HUES64 (cell line): ENCODE data around the gene VPS16.
"Not testable (repeated sequence)": the region's sequence is repeated elsewhere in the genome, so short reads cannot be mapped to it uniquely, and the experiment has no call there.

ENCODE experiments used
- H3K27ac ChIP-seq: 2 replicates; pipeline ENCODE4 v1.7.0; 2013; ENCODE audit warnings: low read depth, low read length, inconsistent platforms
- H3K27me3 ChIP-seq: 2 replicates; pipeline ENCODE4 v1.6.1; 2013; ENCODE audit warnings: mild to moderate bottlenecking, low read length; ENCODE audit not compliant: insufficient read depth
- H3K36me3 ChIP-seq: 2 replicates; pipeline ENCODE4 v1.6.1; 2013; ENCODE audit warnings: mild to moderate bottlenecking, low read length; ENCODE audit not compliant: insufficient read depth
- H3K4me1 ChIP-seq: 2 replicates; pipeline ENCODE4 v1.6.1; 2013; ENCODE audit warnings: mild to moderate bottlenecking, low read length, moderate library complexity; ENCODE audit not compliant: insufficient read depth
- H3K4me3 ChIP-seq: 2 replicates; pipeline ENCODE4 v1.5.1; 2013; ENCODE audit warnings: mild to moderate bottlenecking, low read length, moderate library complexity
- H3K9ac ChIP-seq: 2 replicates; pipeline ENCODE4 v1.6.1; 2013; ENCODE audit warnings: mild to moderate bottlenecking, low read depth, low read length
- H3K9me3 ChIP-seq: 2 replicates; pipeline ENCODE4 v1.6.1; 2013; ENCODE audit warnings: low read depth, low read length; ENCODE audit not compliant: insufficient read depth
- WGBS: fragments of 150-250, 120-280 bp; methylation state at CpG from one replicate; pipeline ENCODE4 v1.1.7; 2013; ENCODE audit warnings: missing lambda C conversion rate; 5-methylcytosine and 5-hydroxymethylcytosine counted together

Gene VPS16

DNA sequence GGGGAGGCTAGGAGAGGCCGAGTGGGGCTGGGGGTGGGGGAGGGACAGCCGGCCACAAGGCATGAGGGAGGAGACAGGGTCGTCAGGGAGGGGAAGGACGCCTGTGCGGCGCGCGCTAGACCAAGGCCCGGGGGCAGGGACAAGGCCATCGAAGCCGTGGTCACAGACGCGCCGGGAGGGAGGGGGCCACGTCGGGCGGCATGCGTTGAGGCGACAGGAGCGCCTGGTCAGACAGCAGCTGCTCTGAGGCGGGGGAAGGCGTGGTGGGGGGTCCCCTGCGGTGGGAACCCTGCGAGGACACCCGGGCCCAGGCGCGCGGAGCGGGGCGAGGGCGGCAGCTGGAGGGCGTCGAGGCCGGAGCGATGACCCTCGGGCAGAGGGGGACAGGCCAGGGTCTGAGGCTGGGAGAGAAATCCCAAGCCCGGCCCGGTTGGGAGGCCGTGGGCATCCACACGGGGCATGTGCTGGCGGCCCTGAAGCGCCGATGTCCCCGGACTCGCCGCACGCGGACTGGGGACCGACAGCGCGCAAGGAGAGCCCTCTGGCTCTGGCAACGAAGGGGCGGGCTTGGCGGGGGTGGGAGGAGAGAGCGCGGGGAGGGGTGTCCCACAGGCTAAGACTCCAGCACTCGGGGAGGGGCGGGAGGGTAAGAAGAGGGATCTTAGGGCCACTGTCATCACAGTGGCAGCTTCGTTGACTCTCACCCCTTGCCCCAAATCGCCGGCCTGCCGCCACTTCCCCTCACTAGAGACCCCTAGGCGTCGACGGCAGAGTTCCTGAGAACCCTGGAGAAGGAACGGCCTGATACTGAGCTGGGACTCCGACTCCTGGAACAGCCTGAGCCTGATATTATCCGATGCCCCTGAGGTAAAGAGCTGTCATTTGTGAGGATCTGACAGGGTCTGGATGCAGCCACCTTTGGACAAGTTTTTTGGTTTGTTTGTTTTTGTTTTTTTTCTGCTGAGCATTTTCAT lies 19.4 kb upstream of the VPS16 start:
- Histone ChIP-seq H3K36me3 (no peaks in the 10 kb centered on the region), H3K9ac (no peak overlapping the region), H3K27me3 (peaks cover 47% of the 10 kb centered on the region), H3K4me1 (peaks cover 9% of the 10 kb centered on the region), H3K4me3 (peak overlapping the region; percentile 23), H3K27ac (no peak overlapping the region), H3K9me3 (no peaks in the 10 kb centered on the region)
- 11% methylated on average over 68 of the region's 68 CpGs for WGBS

DNA sequence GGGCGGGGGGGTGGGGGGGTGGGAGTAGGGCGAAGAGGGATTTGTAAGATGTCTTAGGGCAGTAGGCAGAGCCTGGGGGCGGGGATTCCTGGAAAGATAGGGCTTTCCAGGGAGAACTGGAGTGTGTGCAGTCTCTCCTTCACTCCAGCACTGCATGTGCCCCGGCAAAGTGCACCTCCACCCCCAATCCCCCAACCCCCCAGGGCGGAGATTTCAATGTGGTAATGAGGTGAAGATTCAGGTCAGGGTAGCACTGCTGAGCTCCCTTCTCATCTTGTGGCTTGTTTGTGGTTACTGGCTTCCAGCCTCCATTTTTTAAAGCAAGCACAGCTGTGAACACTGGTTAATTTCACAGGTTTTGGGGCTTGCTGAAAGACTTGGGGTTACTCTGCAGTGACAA lies 18.5 kb upstream of the VPS16 start:
- H3K36me3 ChIP-seq = no peaks in the 10 kb centered on the region
- no peaks in the 10 kb centered on the region for H3K9me3 ChIP-seq
- peaks cover 55% of the 10 kb centered on the region for H3K27me3 ChIP-seq
- H3K9ac ChIP-seq = no peak overlapping the region
- H3K27ac ChIP-seq = no peak overlapping the region
- H3K4me1 ChIP-seq = peaks cover 9% of the 10 kb centered on the region
- WGBS = 16% methylated on average over 3 of the region's 5 CpGs
- no peak overlapping the region for H3K4me3 ChIP-seq

DNA sequence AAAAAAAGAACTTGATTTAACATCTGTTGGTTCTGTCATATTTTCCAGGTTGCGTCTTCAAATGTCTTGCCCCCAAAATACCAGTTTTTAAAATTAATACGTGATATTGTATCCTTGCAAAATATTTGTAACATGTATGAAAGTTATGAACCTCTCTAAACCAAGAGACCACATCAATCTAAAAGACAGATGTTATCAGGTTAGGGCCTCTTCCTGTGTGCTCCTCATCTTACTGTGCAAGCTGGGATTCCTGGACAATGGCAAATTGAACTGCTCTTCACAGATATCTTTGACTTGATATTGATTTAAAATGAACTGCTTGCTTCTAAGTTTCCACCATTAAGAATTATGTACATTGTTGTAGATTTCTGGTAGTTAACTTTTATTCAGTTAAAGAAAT lies 14.8 kb upstream of the VPS16 start:
- H3K4me3 ChIP-seq = no peak overlapping the region
- no peak overlapping the region for H3K27ac ChIP-seq
- WGBS = no CpG with 5 or more reads among the region's 2 CpGs
- no peaks in the 10 kb centered on the region for H3K9me3 ChIP-seq
- H3K27me3 ChIP-seq = peaks cover 50% of the 10 kb centered on the region
- no peak overlapping the region for H3K9ac ChIP-seq
- no peaks in the 10 kb centered on the region for H3K4me1 ChIP-seq
- no peaks in the 10 kb centered on the region for H3K36me3 ChIP-seq

DNA sequence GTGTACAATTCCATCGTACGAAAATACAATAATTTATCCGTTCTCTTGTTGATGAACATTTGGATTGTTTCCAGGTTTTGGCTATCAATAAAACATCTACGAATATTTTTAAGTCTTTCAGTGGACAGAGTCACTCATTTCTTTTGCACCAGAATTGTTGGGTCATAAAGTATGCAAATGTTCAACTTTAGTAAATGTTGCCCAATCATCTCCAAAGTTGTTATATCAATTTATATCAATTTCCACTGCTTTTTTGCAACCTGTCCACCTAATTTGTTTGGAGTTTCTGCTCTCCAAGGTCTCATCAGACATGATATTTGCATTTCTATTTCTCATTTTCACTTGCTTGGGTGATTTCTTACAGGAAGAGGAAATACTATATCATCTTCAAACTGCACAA lies 13.9 kb upstream of the VPS16 start:
- Histone ChIP-seq H3K27ac (no peak overlapping the region), H3K9me3 (no peaks in the 10 kb centered on the region), H3K36me3 (no peaks in the 10 kb centered on the region), H3K4me3 (no peak overlapping the region), H3K27me3 (peaks cover 41% of the 10 kb centered on the region), H3K9ac (no peak overlapping the region), H3K4me1 (no peaks in the 10 kb centered on the region)
- WGBS = 96% methylated on average over 4 of the region's 4 CpGs

DNA sequence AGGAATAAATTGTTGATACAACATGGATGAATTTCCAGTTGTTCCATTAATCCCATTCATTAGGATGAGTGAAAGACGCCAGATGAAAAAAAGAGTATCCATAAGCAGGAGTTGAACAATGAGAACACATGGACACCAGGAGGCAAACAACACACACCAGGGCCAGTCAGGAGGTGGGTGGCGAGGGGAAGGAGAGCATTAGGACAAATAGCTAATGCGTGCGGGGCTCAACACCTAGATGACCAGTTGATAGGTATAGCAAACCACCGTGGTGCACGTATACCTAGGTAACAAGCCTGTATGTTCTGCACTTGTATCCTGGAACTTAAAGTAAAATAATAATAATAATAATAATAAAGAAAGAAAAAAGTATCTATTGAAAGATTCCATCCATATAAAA lies 11.2 kb upstream of the VPS16 start:
- Histone ChIP-seq H3K36me3 (no peaks in the 10 kb centered on the region), H3K27ac (no peak overlapping the region), H3K27me3 (peaks cover 34% of the 10 kb centered on the region), H3K4me1 (no peaks in the 10 kb centered on the region), H3K4me3 (no peak overlapping the region), H3K9me3 (no peaks in the 10 kb centered on the region), H3K9ac (no peak overlapping the region)
- 80% methylated on average over 6 of the region's 6 CpGs for WGBS

DNA sequence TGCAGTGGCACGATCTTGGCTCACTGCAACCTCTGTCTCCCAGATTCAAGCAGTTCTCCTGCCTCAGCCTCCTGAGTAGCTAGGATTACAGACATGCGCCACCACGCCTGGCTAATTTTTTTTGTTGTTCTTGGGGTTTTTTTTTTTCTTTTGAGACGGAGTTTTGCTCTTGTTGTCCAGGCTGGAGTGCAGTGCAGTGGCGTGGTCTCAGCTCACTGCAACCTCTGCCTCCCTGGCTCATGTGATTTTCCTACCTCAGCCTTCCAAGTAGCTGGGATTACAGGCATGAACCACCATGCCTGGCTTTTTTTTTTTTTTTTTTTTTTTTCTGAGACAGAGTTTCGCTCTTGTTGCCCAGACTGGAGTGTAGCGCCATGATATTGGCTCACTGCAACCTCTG lies 9.3 kb upstream of the VPS16 start:
- H3K9me3 ChIP-seq, H3K27ac ChIP-seq, H3K4me3 ChIP-seq, H3K4me1 ChIP-seq, H3K9ac ChIP-seq, H3K36me3 ChIP-seq: not testable (repeated sequence)
- 92% methylated on average over 5 of the region's 7 CpGs for WGBS
- peaks cover 27% of the 10 kb centered on the region for H3K27me3 ChIP-seq

DNA sequence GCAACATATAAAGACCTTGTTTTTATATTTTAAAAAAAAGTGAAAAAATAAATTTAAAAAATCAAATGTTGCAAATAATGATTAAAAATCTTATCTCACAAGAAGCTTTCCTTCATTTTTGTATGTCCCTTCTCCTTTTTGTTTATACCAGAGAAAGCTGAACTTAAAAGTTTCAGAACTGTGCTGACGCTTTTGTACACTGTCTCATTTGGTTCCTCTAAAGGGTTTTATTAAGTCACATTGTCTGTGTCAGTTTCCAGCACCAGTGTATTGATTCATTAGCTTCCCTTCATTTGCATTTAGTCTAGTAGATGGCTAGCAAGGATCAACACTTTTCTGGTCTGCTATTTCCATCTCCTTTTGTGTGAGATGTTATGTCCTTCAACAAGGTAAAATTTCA lies 6.8 kb upstream of the VPS16 start:
- 88% methylated on average over 1 of the region's 1 CpG for WGBS
- Histone ChIP-seq H3K27me3 (peaks cover 7% of the 10 kb centered on the region; the same call in 1 of the 2 replicates), H3K9me3 (no peaks in the 10 kb centered on the region), H3K36me3 (peaks cover 6% of the 10 kb centered on the region; the same call in 1 of the 2 replicates), H3K9ac (no peak overlapping the region), H3K27ac (no peak overlapping the region), H3K4me1 (no peaks in the 10 kb centered on the region), H3K4me3 (no peak overlapping the region)

DNA sequence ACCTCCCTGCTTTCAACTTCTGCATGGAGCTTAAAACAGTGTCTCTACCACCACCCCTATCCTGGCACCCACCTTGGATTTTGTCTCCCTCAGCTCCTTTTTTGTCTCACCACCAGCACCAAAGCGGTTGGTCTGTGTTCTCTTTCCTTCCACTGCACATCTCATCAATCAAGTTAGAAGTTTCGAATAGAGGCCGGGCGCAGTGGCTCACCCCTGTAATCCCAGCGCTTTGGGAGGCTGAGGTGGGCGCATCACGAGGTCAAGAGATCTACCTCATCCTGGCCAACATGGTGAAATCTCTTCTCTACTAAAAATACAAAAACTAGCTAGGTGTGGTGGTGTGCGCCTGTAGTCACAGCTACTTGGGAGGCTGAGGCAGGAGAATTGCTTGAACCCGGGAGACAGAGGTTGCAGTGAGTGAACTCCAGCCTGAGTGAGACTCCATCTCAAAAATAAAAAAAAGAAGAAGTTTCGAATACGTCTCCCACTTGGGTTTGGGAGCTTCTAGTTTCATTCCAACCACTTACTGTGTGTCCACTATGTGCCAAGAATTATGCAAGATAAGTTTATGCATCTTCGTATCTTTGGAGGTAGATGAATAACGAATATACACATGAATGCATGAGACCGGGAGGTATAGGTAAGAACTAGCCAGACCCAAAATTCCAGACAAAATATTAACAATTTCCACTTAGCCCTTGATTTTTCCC lies 6.0 kb upstream of the VPS16 start:
- Histone ChIP-seq H3K27ac (no peak overlapping the region), H3K9me3 (no peaks in the 10 kb centered on the region), H3K4me1 (no peaks in the 10 kb centered on the region), H3K36me3 (peaks cover 6% of the 10 kb centered on the region; the same call in 1 of the 2 replicates), H3K27me3 (peaks cover 5% of the 10 kb centered on the region), H3K9ac (no peak overlapping the region), H3K4me3 (no peak overlapping the region)
- WGBS = 94% methylated on average over 13 of the region's 14 CpGs

DNA sequence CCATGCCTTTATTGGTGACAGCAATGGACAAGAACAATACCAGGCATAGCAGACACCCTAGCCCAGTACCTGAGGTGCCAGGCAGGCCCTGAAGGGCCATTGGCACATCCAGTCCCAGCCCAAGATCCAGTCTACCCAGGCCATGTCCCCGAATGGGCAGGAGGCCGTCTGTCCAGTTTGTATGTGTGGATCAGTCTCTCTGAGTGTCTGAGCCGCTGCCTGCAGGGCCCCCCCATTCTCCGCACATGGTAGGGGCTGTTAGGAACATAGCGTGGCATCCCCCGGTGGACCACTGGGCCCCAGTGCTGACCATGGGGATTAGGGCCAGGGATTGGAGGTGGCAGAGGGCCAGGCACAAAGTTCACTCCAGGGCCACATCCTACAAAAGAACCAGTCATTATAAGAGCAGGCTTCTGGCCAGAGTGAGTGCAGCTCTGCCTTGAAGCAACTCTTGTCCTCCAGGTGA lies 5.2 kb upstream of the VPS16 start:
- H3K9ac ChIP-seq = no peak overlapping the region
- no peak overlapping the region for H3K4me3 ChIP-seq
- peaks cover 13% of the 10 kb centered on the region for H3K27me3 ChIP-seq
- peaks cover 6% of the 10 kb centered on the region; the same call in 1 of the 2 replicates for H3K36me3 ChIP-seq
- H3K4me1 ChIP-seq = no peaks in the 10 kb centered on the region
- no peaks in the 10 kb centered on the region for H3K9me3 ChIP-seq
- no peak overlapping the region for H3K27ac ChIP-seq
- 94% methylated on average over 6 of the region's 6 CpGs for WGBS

DNA sequence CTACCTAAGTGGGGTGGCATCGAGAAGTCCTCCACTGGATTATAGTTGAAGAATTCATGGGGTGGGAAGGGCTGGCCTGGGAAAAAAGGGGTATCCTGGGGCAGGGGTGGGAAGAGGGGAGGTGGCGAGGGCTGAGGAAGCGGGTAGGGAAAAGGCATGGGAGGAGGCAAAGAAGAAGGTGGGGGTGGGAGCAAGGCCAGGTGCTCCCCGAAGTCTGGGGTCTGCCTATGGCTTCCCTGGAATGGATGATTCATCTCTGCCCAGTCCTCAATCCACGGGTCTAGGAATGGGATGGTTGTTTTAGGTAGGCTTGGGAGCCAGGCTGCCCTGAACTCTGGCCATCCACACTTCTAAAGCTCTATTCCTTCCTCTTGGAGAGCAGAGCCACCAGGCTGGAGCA lies 4.5 kb upstream of the VPS16 start:
- no peak overlapping the region for H3K9ac ChIP-seq
- no peak overlapping the region for H3K4me3 ChIP-seq
- H3K27ac ChIP-seq = no peak overlapping the region
- H3K27me3 ChIP-seq = peaks cover 14% of the 10 kb centered on the region
- H3K36me3 ChIP-seq = peaks cover 6% of the 10 kb centered on the region; the same call in 1 of the 2 replicates
- no peaks in the 10 kb centered on the region for H3K9me3 ChIP-seq
- H3K4me1 ChIP-seq = no peaks in the 10 kb centered on the region
- 98% methylated on average over 5 of the region's 5 CpGs for WGBS
